Aorta (tissue), 5 donors: ENCODE results near the gene KAT2A. TPM values are rescaled to one million over a fixed set of nuclear protein-coding genes. Genes with fewer than 3 reads are reported as not detected.

ENCODE experiments used
- ATAC-seq: fragments of 200-7000 bp; cut with Tn5 transposase; one replicate; pipeline ENCODE4 v1.9.1; 2022; ENCODE audit warnings: moderate library complexity; ENCODE audit not compliant: low FRiP score
- DNase-seq, 2 donors: peaks; one replicate each; pipeline ENCODE4 v3.0.0-alpha.2; 2020
- H3K27ac ChIP-seq, 2 donors: one replicate each; pipeline ENCODE4 v1.5.1; 2013; ENCODE audit warnings: low read length in 2 of 2, mild to moderate bottlenecking in 2 of 2, moderate library complexity in 2 of 2, control low read depth in 1 of 2, inconsistent platforms in 1 of 2, low read depth in 1 of 2
- H3K27me3 ChIP-seq, 2 donors: one replicate each; pipeline ENCODE4 v1.6.1; 2013; ENCODE audit warnings: control low read depth in 1 of 2, low read length in 1 of 2, mild to moderate bottlenecking in 1 of 2, moderate library complexity in 1 of 2; ENCODE audit not compliant: insufficient read depth in 2 of 2, control insufficient read depth in 1 of 2
- H3K36me3 ChIP-seq, 2 donors: one replicate each; pipeline ENCODE4 v1.6.1; 2013; ENCODE audit warnings: control low read depth in 1 of 2, low read length in 1 of 2, mild to moderate bottlenecking in 1 of 2; ENCODE audit not compliant: insufficient read depth in 2 of 2, control insufficient read depth in 1 of 2
- H3K4me1 ChIP-seq, 2 donors: one replicate each; pipeline ENCODE4 v1.6.1; 2013; ENCODE audit warnings: low read length in 2 of 2, control low read depth in 1 of 2, mild to moderate bottlenecking in 1 of 2, moderate library complexity in 1 of 2; ENCODE audit not compliant: insufficient read depth in 2 of 2, control insufficient read depth in 1 of 2
- H3K4me3 ChIP-seq, 2 donors: one replicate each; pipeline ENCODE4 v1.5.1; 2013; ENCODE audit warnings: low read length in 2 of 2, control low read depth in 1 of 2, mild to moderate bottlenecking in 1 of 2
- H3K9me3 ChIP-seq: one replicate; pipeline ENCODE4 v1.6.1; 2013; ENCODE audit warnings: mild to moderate bottlenecking, low read length; ENCODE audit not compliant: control insufficient read depth
- WGBS, 2 donors: extraction: QIAGEN DNeasy Blood & Tissue Kit; methylation state at CpG; one replicate each; pipeline ENCODE4 v1.1.7; 2013; 5-methylcytosine and 5-hydroxymethylcytosine counted together
- intact Hi-C, 2 donors: fragments of 100-400 bp; cut with DNase I; formaldehyde crosslinking; loops; one replicate each; pipeline versions ENCODE4 v1.14.2 to v1.15.0; 2022
- polyA plus RNA-seq, 2 donors: library from polyadenylated mRNA; stranded (reverse); fragments of 200-250 nt; gene quantifications; one replicate each; pipeline ENCODE4 v1.2.3, GENCODE V29; 2013
- total RNA-seq, 2 donors: library from RNA; stranded (reverse); fragmentation: NEBNext Ultra II Directional; extraction: Animal tissue kit (Norgen Biotek cat#: 25700); gene quantifications; one replicate each; pipeline ENCODE4 v1.2.1, GENCODE V29; 2021
- donor health status: healthy with polysubstance abuse.
- donor health status: Bipolar disorder and iron deficiency.
- donor health status: DM: no; HTN: no; CAD: no.
- donor health status: DM: no; HTN: no; CAD: no.
- donor health status: DM: yes; HTN: yes; CAD: no.

KAT2A gene
- total and polyA plus RNA-seq, 4 donors = 8.9 to 109 (median 37.0) TPM

DNA sequence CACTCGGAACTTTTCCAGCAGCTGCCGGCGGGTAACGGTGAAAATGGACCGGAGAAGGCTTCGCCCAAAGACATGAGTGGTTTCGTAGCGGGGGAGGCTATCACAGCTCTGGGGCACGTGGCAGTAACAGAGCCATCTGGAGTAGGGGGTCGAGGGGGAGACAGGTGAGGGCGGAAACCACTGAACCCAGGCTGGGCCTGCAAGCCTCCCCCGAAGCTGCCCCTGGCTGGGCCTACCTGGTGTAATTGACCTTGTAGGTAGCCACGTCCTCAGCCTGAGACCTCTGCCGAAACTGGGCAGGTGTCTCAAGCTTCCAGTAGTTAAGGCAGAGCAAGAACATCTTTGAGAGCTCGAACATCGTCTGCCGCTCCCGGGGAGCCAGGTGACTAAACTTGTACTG lies 1.9 kb downstream of the KAT2A start:
- Histone ChIP-seq H3K4me1 (no peaks in the 10 kb centered on the region), H3K27ac (no peak overlapping the region), H3K4me3 (no peak overlapping the region), H3K27me3 (no peaks in the 10 kb centered on the region), H3K9me3 (no peaks in the 10 kb centered on the region), H3K36me3 (no peaks in the 10 kb centered on the region)
- DNase-seq (no peak), ATAC-seq (no peak)
- intact Hi-C loops = loop anchor here (5.0 kb wide), 2 partner anchors 52 to 92 kb away; no protein-coding TSS in a partner anchor
- 91 to 94% methylated on average over 18 of the region's 18 CpGs for WGBS, 2 donors

- no peaks in the 10 kb centered on the region for H3K4me1 ChIP-seq
- no peak for DNase-seq
- H3K27ac ChIP-seq = no peak overlapping the region
- no peaks in the 10 kb centered on the region for H3K36me3 ChIP-seq
- no peaks in the 10 kb centered on the region for H3K27me3 ChIP-seq
- H3K4me3 ChIP-seq = no peak overlapping the region
- intact Hi-C loops = loop anchor here (5.0 kb wide), 2 partner anchors 51 to 91 kb away; no protein-coding TSS in a partner anchor
- H3K9me3 ChIP-seq = no peaks in the 10 kb centered on the region
- no peak for ATAC-seq
- WGBS, 2 donors = 78% methylated on average over 2 of the region's 2 CpGs
Observed at GRCh38 chr17:42118545-42118944, 2.6 kb downstream of the KAT2A start.

- Histone ChIP-seq H3K9me3 (no peaks in the 10 kb centered on the region), H3K27ac (no peak overlapping the region), H3K4me1 (no peaks in the 10 kb centered on the region), H3K4me3 (no peak overlapping the region), H3K27me3 (no peaks in the 10 kb centered on the region), H3K36me3 (no peaks in the 10 kb centered on the region)
- intact Hi-C loops = loop anchor here (5.0 kb wide), 2 partner anchors 51 to 91 kb away; no protein-coding TSS in a partner anchor
- 88 to 90% methylated on average over 4 of the region's 4 CpGs for WGBS, 2 donors
- ATAC-seq (no peak), DNase-seq (no peak)
Observed at GRCh38 chr17:42118126-42118510, 3.0 kb downstream of the KAT2A start.

DNA sequence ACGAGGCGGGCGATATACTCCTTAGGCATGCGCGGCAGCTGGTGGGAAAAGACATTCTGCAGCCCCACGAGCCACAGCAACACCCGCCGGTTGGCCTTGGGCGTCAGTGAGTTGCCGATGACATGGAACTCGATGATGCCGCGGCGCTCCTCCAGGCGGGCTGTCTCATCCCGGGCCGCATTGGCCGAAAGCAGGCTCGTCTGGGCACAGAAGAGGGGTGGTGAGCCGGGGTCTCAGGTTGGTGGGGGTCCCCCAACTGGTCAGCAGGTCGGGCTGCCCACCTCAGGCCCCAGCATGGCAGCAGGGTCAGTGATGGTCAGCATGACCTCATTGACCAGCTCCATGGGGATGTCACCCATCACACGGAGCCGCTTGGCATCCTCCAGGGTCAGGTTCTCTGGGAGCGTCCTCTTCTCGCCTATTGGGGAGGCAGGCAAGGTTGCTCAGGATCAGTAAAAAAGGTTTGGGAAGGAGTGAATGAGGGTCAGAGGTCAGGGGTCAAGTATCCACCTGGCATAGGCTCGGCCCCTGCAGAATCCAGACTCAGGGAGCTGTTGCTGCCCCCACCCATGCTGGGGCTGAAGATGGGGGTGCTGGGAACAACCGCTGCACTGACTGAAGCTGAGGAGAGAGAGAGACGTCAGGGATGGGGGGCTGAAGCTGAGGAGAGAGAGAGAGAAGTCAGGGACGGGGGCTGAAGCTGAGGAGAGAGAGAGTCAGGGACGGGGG lies 3.6 kb downstream of the KAT2A start:
- ATAC-seq = no peak
- Histone ChIP-seq H3K4me1 (no peaks in the 10 kb centered on the region), H3K27ac (no peak overlapping the region), H3K27me3 (no peaks in the 10 kb centered on the region), H3K9me3 (no peaks in the 10 kb centered on the region), H3K4me3 (no peak overlapping the region), H3K36me3 (no peaks in the 10 kb centered on the region)
- DNase-seq = no peak
- WGBS, 2 donors = 86 to 87% methylated on average over 26 to 30 of the region's 30 CpGs
- intact Hi-C loops = loop anchor here (2.0 to 5.0 kb wide), 4 partner anchors 50 to 155 kb away; no protein-coding TSS in a partner anchor

GRCh38 chr17:42116705-42117396 lies 4.3 kb downstream of the KAT2A start:
- no peaks in the 10 kb centered on the region for H3K4me1 ChIP-seq
- DNase-seq (peak; percentile 84 to 92), ATAC-seq (no peak)
- H3K9me3 ChIP-seq = no peaks in the 10 kb centered on the region
- H3K27me3 ChIP-seq = no peaks in the 10 kb centered on the region
- WGBS, 2 donors = 34 to 37% methylated on average over 18 of the region's 18 CpGs
- no peaks in the 10 kb centered on the region for H3K36me3 ChIP-seq
- intact Hi-C loops = loop anchor here (2.0 to 5.0 kb wide), 4 partner anchors 50 to 154 kb away; no protein-coding TSS in a partner anchor
- no peak overlapping the region for H3K27ac ChIP-seq
- no peak overlapping the region for H3K4me3 ChIP-seq

DNA sequence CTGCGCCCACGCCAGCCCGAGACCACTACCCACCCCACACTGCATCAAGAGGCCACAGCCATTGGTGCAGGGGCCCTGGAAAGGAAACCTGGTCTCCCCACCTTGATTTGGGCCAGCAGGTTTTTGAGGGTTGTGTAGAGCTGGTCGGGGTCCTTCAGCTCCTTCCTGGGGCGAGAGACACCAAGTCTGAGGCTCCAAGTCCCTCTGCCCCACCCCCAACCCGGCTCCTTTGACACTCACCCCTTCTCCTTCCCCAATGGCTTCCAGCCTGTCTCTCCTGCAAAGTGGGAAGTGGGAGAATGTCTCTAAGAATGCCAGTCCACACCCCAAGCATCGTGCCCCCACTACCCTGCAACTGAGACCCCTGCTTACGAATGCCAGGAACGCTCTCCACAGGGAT lies 7.0 kb downstream of the KAT2A start:
- Histone ChIP-seq H3K4me1 (no peaks in the 10 kb centered on the region), H3K27me3 (no peaks in the 10 kb centered on the region), H3K4me3 (no peak overlapping the region), H3K27ac (no peak overlapping the region), H3K9me3 (no peaks in the 10 kb centered on the region), H3K36me3 (no peaks in the 10 kb centered on the region)
- DNase-seq (no peak), ATAC-seq (no peak)
- intact Hi-C loops = loop anchor here in 1 of 2 donors (5.0 kb wide), 1 partner anchor 147 kb away; the partner anchor contains the start of gene CNP
- WGBS, 2 donors = 90 to 92% methylated on average over 9 of the region's 9 CpGs

DNA sequence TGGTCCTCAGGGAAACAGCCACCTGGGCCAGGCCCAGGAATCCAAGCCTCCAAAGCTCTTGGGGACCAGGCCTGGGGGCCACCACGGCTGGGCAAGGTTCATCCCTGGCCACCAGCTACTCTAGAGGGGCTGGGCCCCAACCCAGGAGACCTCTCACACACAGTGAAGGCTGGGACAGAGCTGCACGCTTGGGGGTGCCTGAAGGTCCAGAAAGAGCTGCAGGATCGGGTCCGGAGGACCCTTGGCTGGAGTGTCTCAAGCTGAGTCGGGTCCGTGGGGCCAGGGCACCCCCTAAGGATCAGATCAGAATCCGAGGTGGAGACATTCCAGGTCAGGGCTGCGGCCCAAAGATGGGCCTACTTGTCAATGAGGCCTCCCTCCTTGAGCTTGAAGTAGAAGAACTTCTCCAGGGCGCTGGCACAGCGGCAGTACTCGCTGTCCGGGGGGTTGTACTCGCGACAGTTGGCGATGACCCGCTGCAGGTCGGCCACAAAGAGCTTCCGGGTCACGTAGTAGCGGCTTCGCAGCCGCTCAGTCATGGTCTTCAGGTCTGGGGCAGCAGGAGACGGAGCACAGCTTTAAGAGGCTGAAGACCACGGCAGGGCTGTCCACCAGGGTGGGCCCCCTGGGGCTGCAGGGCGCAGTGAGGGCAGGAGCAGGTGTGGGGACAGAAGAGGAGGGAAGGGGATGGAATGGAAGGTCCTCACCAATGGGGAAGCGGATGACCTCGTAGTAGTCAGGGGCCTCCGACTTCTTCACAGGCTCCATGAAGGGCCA lies 7.7 kb downstream of the KAT2A start:
- no peaks in the 10 kb centered on the region for H3K9me3 ChIP-seq
- peak overlapping the region in 1 of 2 donors; percentile 68 for H3K27ac ChIP-seq
- ATAC-seq (no peak), DNase-seq (no peak)
- H3K4me3 ChIP-seq = no peak overlapping the region
- intact Hi-C loops = loop anchor here in 1 of 2 donors (5.0 kb wide), 1 partner anchor 146 kb away; the partner anchor contains the start of gene CNP
- 86 to 87% methylated on average over 28 of the region's 28 CpGs for WGBS, 2 donors
- no peaks in the 10 kb centered on the region for H3K4me1 ChIP-seq
- H3K36me3 ChIP-seq = no peaks in the 10 kb centered on the region
- no peaks in the 10 kb centered on the region for H3K27me3 ChIP-seq

GRCh38 chr17:42112552-42113176 lies 8.5 kb downstream of the KAT2A start, which contains the start of gene DHX58:
Gene DHX58 (minus strand): TSS chr17:42112714. CDS start chr17:42111892, 822 bp downstream.
- Histone ChIP-seq H3K4me3 (peak within 1 kb of the TSS; percentile 44 to 56), H3K27me3 (no peaks in the 10 kb centered on the region), H3K36me3 (no peaks in the 10 kb centered on the region), H3K4me1 (no peaks in the 10 kb centered on the region), H3K27ac (peak within 1 kb of the TSS; percentile 61 to 87), H3K9me3 (no peaks in the 10 kb centered on the region)
- intact Hi-C loops = loop anchor here in 1 of 2 donors (5.0 kb wide), 1 partner anchor 145 kb away; the partner anchor contains the start of gene CNP
- ATAC-seq = peak; percentile 90
- 3% methylated on average over 10 of the region's 10 CpGs for WGBS, 2 donors
- peak in 1 of 2 donors; percentile 83 for DNase-seq
